ENCODE measurements around the gene PDZRN4.

- TF ChIP-seq POLR2AphosphoS5 (IDR thresholded peaks at IDR 0.05; ENCODE audit: low read depth) (no peak), CTCF (IDR thresholded peaks at IDR 0.05; ENCODE audit: insufficient read depth, low read length) (no peak), REST (IDR thresholded peaks at IDR 0.05; ENCODE audit: insufficient replicate concordance, low read depth) (no peak)
Measured at GRCh38 chr12:41242603-41243002, 54.5 kb downstream of the PDZRN4 start.
